MM.1S (cell line): ENCODE data around the gene MYD88.

ENCODE experiments used
- EZH2 ChIP-seq: fragments of 300-600 bp; sonication (generic); optimal IDR thresholded peaks from 2 replicates; pipeline ENCODE3; 2017; ENCODE audit warnings: low read depth, mild to moderate bottlenecking, antibody characterized with exemption, low read length, mixed read lengths
- TF ChIP-seq, protein P1 (sequence below): fragments of 300-600 bp; sonication (generic); IDR thresholded peaks from 2 replicates; pipeline ENCODE4 v1.5.1; 2016; ENCODE audit warnings: antibody characterized with exemption, low read length, mixed read lengths

DNA sequence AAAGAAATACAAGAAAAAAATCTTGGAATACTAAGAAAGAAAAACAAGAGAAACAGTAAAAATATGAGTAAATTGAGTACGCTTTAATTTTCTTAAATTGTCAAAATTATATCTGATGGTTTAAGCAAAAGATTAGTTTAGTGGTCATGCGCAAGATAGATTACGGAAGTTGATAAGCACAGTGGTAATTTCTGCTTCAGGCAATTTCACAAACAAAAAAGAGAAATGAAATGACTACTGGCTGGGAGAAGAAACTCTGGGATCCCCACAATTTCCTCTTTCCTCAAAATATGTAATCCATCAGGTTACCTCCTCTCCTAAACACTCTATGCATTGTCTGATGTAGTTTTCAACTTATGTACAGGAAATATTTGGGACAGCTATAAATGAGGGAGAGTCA lies 9.0 kb downstream of the MYD88 start:
- TF ChIP-seq, protein P1, sequence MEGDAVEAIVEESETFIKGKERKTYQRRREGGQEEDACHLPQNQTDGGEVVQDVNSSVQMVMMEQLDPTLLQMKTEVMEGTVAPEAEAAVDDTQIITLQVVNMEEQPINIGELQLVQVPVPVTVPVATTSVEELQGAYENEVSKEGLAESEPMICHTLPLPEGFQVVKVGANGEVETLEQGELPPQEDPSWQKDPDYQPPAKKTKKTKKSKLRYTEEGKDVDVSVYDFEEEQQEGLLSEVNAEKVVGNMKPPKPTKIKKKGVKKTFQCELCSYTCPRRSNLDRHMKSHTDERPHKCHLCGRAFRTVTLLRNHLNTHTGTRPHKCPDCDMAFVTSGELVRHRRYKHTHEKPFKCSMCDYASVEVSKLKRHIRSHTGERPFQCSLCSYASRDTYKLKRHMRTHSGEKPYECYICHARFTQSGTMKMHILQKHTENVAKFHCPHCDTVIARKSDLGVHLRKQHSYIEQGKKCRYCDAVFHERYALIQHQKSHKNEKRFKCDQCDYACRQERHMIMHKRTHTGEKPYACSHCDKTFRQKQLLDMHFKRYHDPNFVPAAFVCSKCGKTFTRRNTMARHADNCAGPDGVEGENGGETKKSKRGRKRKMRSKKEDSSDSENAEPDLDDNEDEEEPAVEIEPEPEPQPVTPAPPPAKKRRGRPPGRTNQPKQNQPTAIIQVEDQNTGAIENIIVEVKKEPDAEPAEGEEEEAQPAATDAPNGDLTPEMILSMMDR: no peak
- TF ChIP-seq EZH2: no peak
